IMR-90 (cell line): Measurements from ENCODE around the gene SERPINH1. TPM values are rescaled to one million over a fixed set of nuclear protein-coding genes. Genes with fewer than 3 reads are reported as not detected.
A peak's percentile ranks its signal among the peaks of the same experiment; 100 is the strongest.

ENCODE experiments used
- ATAC-seq: fragments of 200-7000 bp; cut with Tn5 transposase; 2 replicates; pipeline ENCODE4 v1.9.1; 2020; ENCODE audit warnings: low read depth, mild to moderate bottlenecking, moderate library complexity
- BruUV-seq: library from RNA; stranded (reverse); fragments of 400-500 nt; replicated peaks from 2 replicates; lab custom pipeline; 2021; lab: Mats Ljungman, UMichigan
- CTCF ChIA-PET: fragments of 300-600 bp; formaldehyde crosslinking; extraction: SDS; loops from one replicate; lab custom pipeline; 2021; ENCODE audit warnings: antibody characterized with exemption; lab: Yijun Ruan, JAX
- POLR2A ChIA-PET: fragments of 300-600 bp; sonication (Branson Sonifier 250); formaldehyde crosslinking; loops from one replicate; lab custom pipeline; 2022; ENCODE audit warnings: antibody characterized with exemption; ENCODE audit not compliant: unreplicated experiment; lab: Charles Lee
- DNase-seq: peaks from one replicate; pipeline ENCODE4 v3.0.0; 2013
- H2AFZ ChIP-seq: replicated peaks from 2 replicates; pipeline ENCODE3; 2013; ENCODE audit warnings: low read length, mild to moderate bottlenecking; ENCODE audit not compliant: poor library complexity
- H2AK5ac ChIP-seq: 2 replicates; pipeline ENCODE4 v1.6.1; 2013; ENCODE audit warnings: low read depth, low read length, inconsistent platforms
- H2AK9ac ChIP-seq: replicated peaks from 2 replicates; pipeline ENCODE3; 2013; ENCODE audit warnings: mild to moderate bottlenecking, low read depth, low read length, moderate library complexity; ENCODE audit not compliant: poor library complexity
- H2BK120ac ChIP-seq: 2 replicates; pipeline ENCODE4 v1.6.1; 2013; ENCODE audit warnings: low read depth, low read length, inconsistent platforms
- H2BK15ac ChIP-seq: 3 replicates; pipeline ENCODE4 v1.6.1; 2013; ENCODE audit warnings: low read depth, low read length, inconsistent platforms
- H2BK20ac ChIP-seq: 2 replicates; pipeline ENCODE4 v1.6.1; 2013; ENCODE audit warnings: low read depth, mild to moderate bottlenecking, inconsistent platforms, low read length, moderate library complexity
- H2BK5ac ChIP-seq: 2 replicates; pipeline ENCODE4 v1.6.1; 2013; ENCODE audit warnings: mild to moderate bottlenecking, low read depth, low read length, inconsistent platforms; ENCODE audit not compliant: poor library complexity, severe bottlenecking
- H3K14ac ChIP-seq: replicated peaks from 2 replicates; pipeline ENCODE4 v1.6.1; 2013; ENCODE audit warnings: low read depth, low read length, inconsistent platforms
- H3K18ac ChIP-seq: 2 replicates; pipeline ENCODE4 v1.6.1; 2013; ENCODE audit warnings: low read depth, low read length, control low read depth
- H3K23ac ChIP-seq: 2 replicates; pipeline ENCODE4 v1.6.1; 2013; ENCODE audit warnings: low read depth, low read length, inconsistent platforms
- H3K27ac ChIP-seq: 2 replicates; pipeline ENCODE4 v1.5.1; 2013; ENCODE audit warnings: mild to moderate bottlenecking, control low read depth, low read length; ENCODE audit not compliant: insufficient read depth
- H3K27me3 ChIP-seq: 2 replicates; pipeline ENCODE4 v1.6.1; 2013; ENCODE audit warnings: low read length; ENCODE audit not compliant: control insufficient read depth, insufficient read depth
- H3K36me3 ChIP-seq: 2 replicates; pipeline ENCODE4 v1.6.1; 2013; ENCODE audit warnings: low read length, mixed read lengths; ENCODE audit not compliant: control insufficient read depth, insufficient read depth
- H3K4ac ChIP-seq: 2 replicates; pipeline ENCODE4 v1.6.1; 2013; ENCODE audit warnings: low read depth, low read length, inconsistent platforms
- H3K4me1 ChIP-seq: 2 replicates; pipeline ENCODE4 v1.6.1; 2013; ENCODE audit warnings: low read length, mixed read lengths; ENCODE audit not compliant: control insufficient read depth, insufficient read depth
- H3K4me2 ChIP-seq: 2 replicates; pipeline ENCODE4 v1.6.1; 2013; ENCODE audit warnings: low read depth, mild to moderate bottlenecking, control low read depth, low read length, moderate library complexity
- H3K4me3 ChIP-seq: 2 replicates; pipeline ENCODE4 v1.5.1; 2013; ENCODE audit warnings: low read depth, mild to moderate bottlenecking, control low read depth, low read length, moderate library complexity; ENCODE audit not compliant: insufficient read depth
- H3K56ac ChIP-seq: 2 replicates; pipeline ENCODE4 v1.6.1; 2013; ENCODE audit warnings: low read length, inconsistent platforms; ENCODE audit not compliant: insufficient read depth; ENCODE audit errors: extremely low read depth
- H3K79me1 ChIP-seq, 2 experiments: 2 replicates each; pipeline ENCODE4 v1.6.1; 2013; ENCODE audit warnings: low read length in 2 of 2, inconsistent platforms in 1 of 2, low read depth in 1 of 2
- H3K9ac ChIP-seq: 2 replicates; pipeline ENCODE4 v1.6.1; 2013; ENCODE audit warnings: low read depth, low read length, control low read depth
- H3K9me1 ChIP-seq: 2 replicates; pipeline ENCODE4 v1.6.1; 2013; ENCODE audit warnings: low read length, inconsistent platforms; ENCODE audit not compliant: insufficient read depth
- H3K9me3 ChIP-seq: 2 replicates; pipeline ENCODE4 v1.6.1; 2013; ENCODE audit warnings: low read length; ENCODE audit not compliant: control insufficient read depth, insufficient read depth
- H4K20me1 ChIP-seq: 2 replicates; pipeline ENCODE4 v1.6.1; 2013; ENCODE audit warnings: low read length, inconsistent platforms; ENCODE audit not compliant: insufficient read depth
- H4K5ac ChIP-seq: 2 replicates; pipeline ENCODE4 v1.6.1; 2013; ENCODE audit warnings: mild to moderate bottlenecking, low read depth, low read length, control low read depth
- H4K8ac ChIP-seq, 2 experiments: 2 replicates each; pipeline ENCODE4 v1.6.1; 2013; ENCODE audit warnings: low read depth in 2 of 2, low read length in 2 of 2, control low read depth in 1 of 2, inconsistent platforms in 1 of 2
- H4K91ac ChIP-seq: 2 replicates; pipeline ENCODE4 v1.6.1; 2013; ENCODE audit warnings: low read depth, low read length, inconsistent platforms; ENCODE audit not compliant: insufficient read depth
- BHLHE40 ChIP-seq: fragments of 150-350 bp; IDR thresholded peaks from 2 replicates; pipeline ENCODE4 v1.6.1; 2016; ENCODE audit warnings: mild to moderate bottlenecking, low read depth, low read length
- CHD1 ChIP-seq: IDR thresholded peaks from 2 replicates; pipeline ENCODE4 v1.6.1; 2012; ENCODE audit warnings: low read depth, low read length, improper control_type of control experiment
- ELK1 ChIP-seq: fragments of 150-350 bp; IDR thresholded peaks from 2 replicates; pipeline ENCODE4 v1.6.1; 2016; ENCODE audit warnings: low read depth, mild to moderate bottlenecking, low read length, moderate library complexity, borderline replicate concordance
- FOS ChIP-seq: fragments of 150-350 bp; IDR thresholded peaks from 2 replicates; pipeline ENCODE4 v1.6.1; 2016; ENCODE audit warnings: low read depth, low read length
- MAFK ChIP-seq: IDR thresholded peaks from 2 replicates; pipeline ENCODE4 v1.6.1; 2012; ENCODE audit warnings: low read depth, low read length, improper control_type of control experiment
- MXI1 ChIP-seq: IDR thresholded peaks from 2 replicates; pipeline ENCODE4 v1.6.1; 2012; ENCODE audit warnings: low read depth, mild to moderate bottlenecking, low read length, moderate library complexity, borderline replicate concordance
- POLR2A ChIP-seq: IDR thresholded peaks from 2 replicates; pipeline ENCODE4 v1.6.1; 2012; ENCODE audit warnings: mild to moderate bottlenecking, low read depth, low read length
- RAD21 ChIP-seq: IDR thresholded peaks from 2 replicates; pipeline ENCODE4 v1.6.1; 2012; ENCODE audit warnings: low read length, improper control_type of control experiment
- RFX5 ChIP-seq: IDR thresholded peaks from 2 replicates; pipeline ENCODE4 v1.8.0; 2012; ENCODE audit warnings: low read depth, mild to moderate bottlenecking, low read length, moderate library complexity
- SMC3 ChIP-seq: fragments of 150-350 bp; IDR thresholded peaks from 2 replicates; pipeline ENCODE4 v1.6.1; 2016; ENCODE audit warnings: low read depth, mild to moderate bottlenecking, antibody characterized with exemption, low read length, moderate library complexity
- USF2 ChIP-seq: fragments of 150-350 bp; IDR thresholded peaks from 2 replicates; pipeline ENCODE4 v1.6.1; 2017; ENCODE audit warnings: mild to moderate bottlenecking, antibody characterized with exemption, low read length, low read depth
- WGBS, 2 experiments: methylation state at CpG; one replicate each; pipeline versions ENCODE4 v1.1.5 to v1.1.7; 2013; ENCODE audit warnings: missing lambda C conversion rate in 2 of 2; ENCODE audit not compliant: insufficient read length in 1 of 2; ENCODE audit errors: extremely low coverage in 2 of 2; 5-methylcytosine and 5-hydroxymethylcytosine counted together
- dilution Hi-C: fragments of 300-500 bp; cut with HindIII; formaldehyde crosslinking; loops from one replicate; pipeline ENCODE4 v1.14.3; 2018; ENCODE audit warnings: low sequenced_read_pairs; ENCODE audit not compliant: unreplicated experiment
- in situ Hi-C: fragments of 300-500 bp; cut with MboI; formaldehyde crosslinking; loops from 3 replicates; pipeline ENCODE4 v1.14.3; 2019; ENCODE audit warnings: low sequenced_read_pairs, inconsistent platforms, mixed read lengths
- intact Hi-C: fragments of 100-400 bp; cut with micrococcal nuclease; formaldehyde crosslinking; loops from 2 replicates; pipeline ENCODE4 v1.10.0; 2022
- polyA plus RNA-seq, 3 experiments: library from polyadenylated mRNA; depleted of rRNA; stranded (reverse); fragments of >200 nt; gene quantifications; 2 replicates each; pipeline ENCODE4 v1.2.3, GENCODE V29; 2012; ENCODE audit warnings: low replicate concordance in 1 of 3
- total RNA-seq: library from RNA; depleted of rRNA; stranded (reverse); fragments of >200 nt; gene quantifications from 2 replicates; pipeline ENCODE4 v1.2.3, GENCODE V29; 2012

Gene SERPINH1
- total and polyA plus RNA-seq, 2 of the 4 experiments (the other 2 are of a cell fraction), result 841 to 1,857 TPM

GRCh38 chr11:75541193-75542087 lies 20.6 kb upstream of the SERPINH1 start:
- intact Hi-C loops (no loop called here), dilution Hi-C loops (no loop called here), in situ Hi-C loops (loop anchor here (25.0 kb wide), 1 partner anchor 254 kb away; no protein-coding TSS in a partner anchor)
- TF ChIP-seq POLR2A (no peak), ELK1 (no peak), BHLHE40 (no peak), FOS (no peak), MAFK (no peak), CHD1 (no peak), RAD21 (no peak), MXI1 (no peak), SMC3 (no peak), USF2 (no peak), RFX5 (no peak)
- no peak overlapping the region for H2BK20ac ChIP-seq
- no peak overlapping the region for H2BK120ac ChIP-seq
- H2AK9ac ChIP-seq, result no peak overlapping the region
- no peak overlapping the region for H2BK15ac ChIP-seq
- 92% methylated on average over 2 of the region's 4 CpGs; no CpG with 5 or more reads in 1 of the 2 experiments for WGBS, 2 experiments
- ATAC-seq, result peak; percentile 36; the same call in 1 of the 2 replicates
- no peaks in the 10 kb centered on the region for H3K9me1 ChIP-seq
- no peak overlapping the region for H3K56ac ChIP-seq
- peaks cover 5% of the 10 kb centered on the region for H3K27me3 ChIP-seq
- no peak overlapping the region for H3K4me3 ChIP-seq
- no peak overlapping the region for H2BK5ac ChIP-seq
- no peak overlapping the region for H3K27ac ChIP-seq
- ChIA-PET POLR2A (no interaction called here), CTCF (interaction anchor here (0.6 kb wide), 1 partner anchor 271 kb away, joined by 3 read pairs; no protein-coding TSS in a partner anchor)
- DNase-seq, result no peak
- no TSS peak for BruUV-seq
- no peak overlapping the region for H4K5ac ChIP-seq
- no peak overlapping the region for H3K4ac ChIP-seq
- H3K23ac ChIP-seq, result no peak overlapping the region
- peak overlapping the region; percentile 48; the same call in 1 of the 2 replicates for H2AK5ac ChIP-seq
- H3K4me1 ChIP-seq, result peaks cover 6% of the 10 kb centered on the region; the same call in 1 of the 2 replicates
- no peaks in the 10 kb centered on the region for H4K20me1 ChIP-seq
- H4K91ac ChIP-seq, result no peak overlapping the region
- H3K14ac ChIP-seq, result no peak overlapping the region
- no peaks in the 10 kb centered on the region for H3K9me3 ChIP-seq
- H3K4me2 ChIP-seq, result no peak overlapping the region
- peak overlapping the region; percentile 21; the same call in 1 of the 2 replicates for H3K18ac ChIP-seq
- H3K36me3 ChIP-seq, result no peaks in the 10 kb centered on the region
- no peak overlapping the region for H3K9ac ChIP-seq
- H3K79me1 ChIP-seq, result no peaks in the 10 kb centered on the region
- H4K8ac ChIP-seq, result no peak overlapping the region
- no peak overlapping the region for H2AFZ ChIP-seq
